HAP-1 (cell line): ENCODE measurements around the gene CLDN18.
A peak's percentile ranks its signal among the peaks of the same experiment; 100 is the strongest.

ENCODE experiments used
- DNase-seq, 2 experiments: peaks; one replicate each; pipeline ENCODE4 v3.0.0-alpha.2; 2016 to 2020; ENCODE audit warnings: low spot score in 2 of 2
- H3K27me3 ChIP-seq: fragments of 250-450 bp; sonication (Bioruptor Pico); 2 replicates; pipeline ENCODE4 v1.5.1; 2020; ENCODE audit warnings: low read depth, mild to moderate bottlenecking, moderate library complexity
- H3K36me3 ChIP-seq: fragments of 250-450 bp; sonication (Bioruptor Pico); replicated peaks from 2 replicates; pipeline ENCODE4 v1.5.1; 2020; ENCODE audit warnings: mild to moderate bottlenecking
- H3K4me1 ChIP-seq: fragments of 250-450 bp; sonication (Bioruptor Pico); 2 replicates; pipeline ENCODE4 v1.5.1; 2020; ENCODE audit warnings: mild to moderate bottlenecking
- H3K4me3 ChIP-seq: fragments of 250-450 bp; sonication (Bioruptor Pico); 2 replicates; pipeline ENCODE4 v1.5.1; 2020; ENCODE audit warnings: mild to moderate bottlenecking, moderate library complexity
- H3K9me3 ChIP-seq: fragments of 250-450 bp; sonication (Bioruptor Pico); 2 replicates; pipeline ENCODE4 v1.5.1; 2020; ENCODE audit warnings: mild to moderate bottlenecking, moderate library complexity
- in situ Hi-C: fragments of 300-500 bp; cut with MboI; formaldehyde crosslinking; loops from 3 replicates; pipeline ENCODE4 v1.14.3; 2020; ENCODE audit warnings: low sequenced_read_pairs, inconsistent platforms, mixed read lengths

CLDN18 gene

GRCh38 chr3:138036572-138036971 lies 26.6 kb downstream of the CLDN18 start:
- in situ Hi-C loops = no loop called here
- DNase-seq = no peak
- no peaks in the 10 kb centered on the region for H3K9me3 ChIP-seq

GRCh38 chr3:138038725-138039462 lies 28.9 kb downstream of the CLDN18 start:
- in situ Hi-C loops = no loop called here
- no peaks in the 10 kb centered on the region for H3K36me3 ChIP-seq

More at GRCh38 chr3:138036572-138036971, 26.6 kb downstream of the CLDN18 start:
- Histone ChIP-seq H3K27me3 (no peaks in the 10 kb centered on the region), H3K4me1 (peaks cover 4% of the 10 kb centered on the region; the same call in 1 of the 2 replicates), H3K4me3 (no peak overlapping the region), H3K36me3 (no peaks in the 10 kb centered on the region)

GRCh38 chr3:138042043-138042442 lies 32.1 kb downstream of the CLDN18 start:
- Histone ChIP-seq H3K36me3 (0 out of 2 replicates have a peak, but pooled peaks cover 2% of the 10 kb centered on the region), H3K27me3 (no peaks in the 10 kb centered on the region), H3K9me3 (no peaks in the 10 kb centered on the region), H3K4me3 (no peak overlapping the region), H3K4me1 (no peaks in the 10 kb centered on the region; the same call in 1 of the 2 replicates)
- no peak for DNase-seq
- in situ Hi-C loops = no loop called here

More at GRCh38 chr3:138038725-138039462, 28.9 kb downstream of the CLDN18 start:
- Histone ChIP-seq H3K27me3 (no peaks in the 10 kb centered on the region), H3K4me3 (no peak overlapping the region), H3K4me1 (peaks cover 4% of the 10 kb centered on the region; the same call in 1 of the 2 replicates), H3K9me3 (no peaks in the 10 kb centered on the region)
- DNase-seq = no peak

- peaks cover 3% of the 10 kb centered on the region for H3K4me1 ChIP-seq
- in situ Hi-C loops = no loop called here
- 0 out of 2 replicates have a peak, but pooled peaks cover 2% of the 10 kb centered on the region for H3K36me3 ChIP-seq
- H3K4me3 ChIP-seq = no peak overlapping the region
- H3K27me3 ChIP-seq = no peaks in the 10 kb centered on the region
- no peak for DNase-seq
- H3K9me3 ChIP-seq = no peaks in the 10 kb centered on the region
Measured at GRCh38 chr3:138043266-138044029, 33.5 kb downstream of the CLDN18 start.

GRCh38 chr3:138046085-138046484 lies 36.1 kb downstream of the CLDN18 start:
- H3K9me3 ChIP-seq = no peaks in the 10 kb centered on the region
- H3K4me1 ChIP-seq = peaks cover 3% of the 10 kb centered on the region
- no peak overlapping the region for H3K4me3 ChIP-seq
- no peaks in the 10 kb centered on the region for H3K27me3 ChIP-seq
- DNase-seq = no peak
- in situ Hi-C loops = no loop called here
- 0 out of 2 replicates have a peak, but pooled peaks cover 2% of the 10 kb centered on the region for H3K36me3 ChIP-seq

GRCh38 chr3:138046955-138047354 lies 37.0 kb downstream of the CLDN18 start:
- Histone ChIP-seq H3K36me3 (0 out of 2 replicates have a peak, but pooled peaks cover 2% of the 10 kb centered on the region), H3K4me3 (no peak overlapping the region), H3K27me3 (no peaks in the 10 kb centered on the region), H3K4me1 (peaks cover 3% of the 10 kb centered on the region), H3K9me3 (no peaks in the 10 kb centered on the region)
- DNase-seq = no peak
- in situ Hi-C loops = no loop called here

GRCh38 chr3:138047596-138048158 lies 37.7 kb downstream of the CLDN18 start:
- H3K9me3 ChIP-seq = no peaks in the 10 kb centered on the region
- in situ Hi-C loops = no loop called here
- no peak overlapping the region for H3K4me3 ChIP-seq
- peaks cover 3% of the 10 kb centered on the region for H3K4me1 ChIP-seq
- H3K27me3 ChIP-seq = no peaks in the 10 kb centered on the region
- 0 out of 2 replicates have a peak, but pooled peaks cover 2% of the 10 kb centered on the region for H3K36me3 ChIP-seq
- peak; percentile 56 to 65 for DNase-seq

GRCh38 chr3:138049157-138049919 lies 39.4 kb downstream of the CLDN18 start:
- in situ Hi-C loops = no loop called here
- Histone ChIP-seq H3K9me3 (no peaks in the 10 kb centered on the region), H3K4me3 (no peak overlapping the region), H3K36me3 (peaks cover 6% of the 10 kb centered on the region; the same call in 1 of the 2 replicates), H3K27me3 (no peaks in the 10 kb centered on the region), H3K4me1 (peaks cover 3% of the 10 kb centered on the region)
- no peak for DNase-seq

- in situ Hi-C loops = no loop called here
- Histone ChIP-seq H3K36me3 (peaks cover 4% of the 10 kb centered on the region; the same call in 1 of the 2 replicates), H3K27me3 (no peaks in the 10 kb centered on the region), H3K9me3 (no peaks in the 10 kb centered on the region), H3K4me1 (peaks cover 7% of the 10 kb centered on the region), H3K4me3 (no peak overlapping the region)
- DNase-seq = peak; percentile 20 to 66
Measured at GRCh38 chr3:138051947-138052802, 42.2 kb downstream of the CLDN18 start.

GRCh38 chr3:138054057-138054456 lies 44.1 kb downstream of the CLDN18 start:
- no peak for DNase-seq

GRCh38 chr3:138057384-138057783 lies 47.4 kb downstream of the CLDN18 start:
- peaks cover 13% of the 10 kb centered on the region for H3K36me3 ChIP-seq
- no peak for DNase-seq

More at GRCh38 chr3:138054057-138054456, 44.1 kb downstream of the CLDN18 start:
- Histone ChIP-seq H3K27me3 (no peaks in the 10 kb centered on the region), H3K36me3 (peaks cover 4% of the 10 kb centered on the region; the same call in 1 of the 2 replicates), H3K4me1 (peaks cover 9% of the 10 kb centered on the region), H3K4me3 (no peak overlapping the region), H3K9me3 (no peaks in the 10 kb centered on the region)
- in situ Hi-C loops = no loop called here

GRCh38 chr3:138059261-138059660 lies 49.3 kb downstream of the CLDN18 start:
- H3K9me3 ChIP-seq = no peaks in the 10 kb centered on the region
- in situ Hi-C loops = no loop called here

More at GRCh38 chr3:138057384-138057783, 47.4 kb downstream of the CLDN18 start:
- no peaks in the 10 kb centered on the region for H3K9me3 ChIP-seq
- H3K27me3 ChIP-seq = no peaks in the 10 kb centered on the region
- no peak overlapping the region for H3K4me3 ChIP-seq
- H3K4me1 ChIP-seq = peaks cover 9% of the 10 kb centered on the region
- in situ Hi-C loops = no loop called here

More at GRCh38 chr3:138059261-138059660, 49.3 kb downstream of the CLDN18 start:
- Histone ChIP-seq H3K4me1 (peaks cover 9% of the 10 kb centered on the region), H3K36me3 (peaks cover 27% of the 10 kb centered on the region), H3K27me3 (no peaks in the 10 kb centered on the region), H3K4me3 (no peak overlapping the region)
- no peak for DNase-seq
